ENCODE results near the gene SLC27A5.
A peak's percentile ranks its signal among the peaks of the same experiment; 100 is the strongest.

Gene SLC27A5

DNA sequence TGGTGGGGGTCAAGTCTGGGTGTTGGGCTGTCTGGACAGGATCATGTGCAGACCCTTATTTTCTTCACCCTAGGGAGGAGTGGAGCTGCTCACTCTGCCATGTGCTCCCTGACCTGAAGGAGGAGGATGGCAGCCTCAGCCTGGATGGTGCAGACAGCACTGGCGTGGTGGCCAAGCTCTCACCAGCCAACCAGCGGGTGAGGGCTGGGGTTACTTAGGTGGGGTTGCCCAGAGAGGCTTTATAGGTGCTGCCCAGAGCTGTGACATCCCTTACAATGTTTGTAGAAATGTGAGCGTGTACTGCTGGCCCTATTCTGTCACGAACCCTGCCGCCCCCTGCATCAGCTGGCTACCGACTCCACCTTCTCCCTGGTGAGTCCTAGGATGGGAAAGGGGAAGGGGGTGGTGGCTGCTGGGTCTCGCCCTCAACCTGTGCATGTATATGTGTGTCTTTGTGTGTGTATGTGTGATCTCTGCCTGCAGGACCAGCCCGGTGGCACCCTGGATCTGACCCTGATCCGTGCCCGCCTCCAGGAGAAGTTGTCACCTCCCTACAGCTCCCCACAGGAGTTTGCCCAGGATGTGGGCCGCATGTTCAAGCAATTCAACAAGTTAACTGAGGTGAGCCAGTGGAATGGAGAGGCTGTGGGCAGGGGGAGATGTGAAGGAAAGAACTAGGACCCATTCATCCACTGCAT lies 38.0 kb upstream of the SLC27A5 start:
- Histone ChIP-seq H2AFZ (no peak overlapping the region), H3K79me2 (peaks cover 48% of the 10 kb centered on the region), H3K4me3 (ENCODE audit: low read depth, low read length) (no peak overlapping the region), H3K27me3 (ENCODE audit: control insufficient read depth, insufficient read depth, low read length) (no peaks in the 10 kb centered on the region), H3K27ac (no peak overlapping the region), H3K9me3 (ENCODE audit: control insufficient read depth, low read length) (no peaks in the 10 kb centered on the region), H3K4me2 (ENCODE audit: low read length) (no peak overlapping the region), H3K36me3 (ENCODE audit: control insufficient read depth, insufficient read depth, low read length) (no peaks in the 10 kb centered on the region), H3K4me1 (peaks cover 24% of the 10 kb centered on the region), H3K9ac (no peak overlapping the region)
- TF ChIP-seq, protein P1, sequence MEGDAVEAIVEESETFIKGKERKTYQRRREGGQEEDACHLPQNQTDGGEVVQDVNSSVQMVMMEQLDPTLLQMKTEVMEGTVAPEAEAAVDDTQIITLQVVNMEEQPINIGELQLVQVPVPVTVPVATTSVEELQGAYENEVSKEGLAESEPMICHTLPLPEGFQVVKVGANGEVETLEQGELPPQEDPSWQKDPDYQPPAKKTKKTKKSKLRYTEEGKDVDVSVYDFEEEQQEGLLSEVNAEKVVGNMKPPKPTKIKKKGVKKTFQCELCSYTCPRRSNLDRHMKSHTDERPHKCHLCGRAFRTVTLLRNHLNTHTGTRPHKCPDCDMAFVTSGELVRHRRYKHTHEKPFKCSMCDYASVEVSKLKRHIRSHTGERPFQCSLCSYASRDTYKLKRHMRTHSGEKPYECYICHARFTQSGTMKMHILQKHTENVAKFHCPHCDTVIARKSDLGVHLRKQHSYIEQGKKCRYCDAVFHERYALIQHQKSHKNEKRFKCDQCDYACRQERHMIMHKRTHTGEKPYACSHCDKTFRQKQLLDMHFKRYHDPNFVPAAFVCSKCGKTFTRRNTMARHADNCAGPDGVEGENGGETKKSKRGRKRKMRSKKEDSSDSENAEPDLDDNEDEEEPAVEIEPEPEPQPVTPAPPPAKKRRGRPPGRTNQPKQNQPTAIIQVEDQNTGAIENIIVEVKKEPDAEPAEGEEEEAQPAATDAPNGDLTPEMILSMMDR (IDR thresholded peaks at IDR 0.05), result no peak

DNA sequence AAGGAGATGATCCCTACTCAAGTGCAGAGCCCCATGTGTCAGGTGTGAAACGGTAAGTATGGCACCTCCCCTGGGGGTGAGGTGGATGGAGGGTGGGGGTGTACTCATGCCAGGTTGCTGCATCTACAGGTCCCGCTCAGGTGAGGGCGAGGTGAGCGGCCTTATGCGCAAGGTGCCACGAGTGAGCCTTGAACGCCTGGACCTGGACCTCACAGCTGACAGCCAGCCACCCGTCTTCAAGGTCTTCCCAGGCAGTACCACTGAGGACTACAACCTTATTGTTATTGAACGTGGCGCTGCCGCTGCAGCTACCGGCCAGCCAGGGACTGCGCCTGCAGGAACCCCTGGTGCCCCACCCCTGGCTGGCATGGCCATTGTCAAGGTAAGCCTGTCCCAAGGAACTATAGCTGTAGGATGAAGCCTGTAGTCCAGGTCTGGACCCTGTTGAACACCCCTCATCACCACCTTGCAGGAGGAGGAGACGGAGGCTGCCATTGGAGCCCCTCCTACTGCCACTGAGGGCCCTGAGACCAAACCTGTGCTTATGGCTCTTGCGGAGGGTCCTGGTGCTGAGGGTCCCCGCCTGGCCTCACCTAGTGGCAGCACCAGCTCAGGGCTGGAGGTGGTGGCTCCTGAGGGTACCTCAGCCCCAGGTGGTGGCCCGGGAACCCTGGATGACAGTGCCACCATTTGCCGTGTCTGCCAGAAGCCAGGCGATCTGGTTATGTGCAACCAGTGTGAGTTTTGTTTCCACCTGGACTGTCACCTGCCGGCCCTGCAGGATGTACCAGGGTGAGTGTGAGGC lies 37.3 kb upstream of the SLC27A5 start:
- H3K27ac ChIP-seq, result no peak overlapping the region
- H2AFZ ChIP-seq, result no peak overlapping the region
- H3K36me3 ChIP-seq (ENCODE audit: control insufficient read depth, insufficient read depth, low read length), result no peaks in the 10 kb centered on the region
- H3K27me3 ChIP-seq (ENCODE audit: control insufficient read depth, insufficient read depth, low read length), result no peaks in the 10 kb centered on the region
- no peak overlapping the region for H3K9ac ChIP-seq
- peaks cover 43% of the 10 kb centered on the region for H3K79me2 ChIP-seq
- peaks cover 24% of the 10 kb centered on the region for H3K4me1 ChIP-seq
- H3K9me3 ChIP-seq (ENCODE audit: control insufficient read depth, low read length), result no peaks in the 10 kb centered on the region
- H3K4me2 ChIP-seq (ENCODE audit: low read length), result no peak overlapping the region
- TF ChIP-seq, protein P1 (IDR thresholded peaks at IDR 0.05), result no peak
- H3K4me3 ChIP-seq (ENCODE audit: low read depth, low read length), result no peak overlapping the region

DNA sequence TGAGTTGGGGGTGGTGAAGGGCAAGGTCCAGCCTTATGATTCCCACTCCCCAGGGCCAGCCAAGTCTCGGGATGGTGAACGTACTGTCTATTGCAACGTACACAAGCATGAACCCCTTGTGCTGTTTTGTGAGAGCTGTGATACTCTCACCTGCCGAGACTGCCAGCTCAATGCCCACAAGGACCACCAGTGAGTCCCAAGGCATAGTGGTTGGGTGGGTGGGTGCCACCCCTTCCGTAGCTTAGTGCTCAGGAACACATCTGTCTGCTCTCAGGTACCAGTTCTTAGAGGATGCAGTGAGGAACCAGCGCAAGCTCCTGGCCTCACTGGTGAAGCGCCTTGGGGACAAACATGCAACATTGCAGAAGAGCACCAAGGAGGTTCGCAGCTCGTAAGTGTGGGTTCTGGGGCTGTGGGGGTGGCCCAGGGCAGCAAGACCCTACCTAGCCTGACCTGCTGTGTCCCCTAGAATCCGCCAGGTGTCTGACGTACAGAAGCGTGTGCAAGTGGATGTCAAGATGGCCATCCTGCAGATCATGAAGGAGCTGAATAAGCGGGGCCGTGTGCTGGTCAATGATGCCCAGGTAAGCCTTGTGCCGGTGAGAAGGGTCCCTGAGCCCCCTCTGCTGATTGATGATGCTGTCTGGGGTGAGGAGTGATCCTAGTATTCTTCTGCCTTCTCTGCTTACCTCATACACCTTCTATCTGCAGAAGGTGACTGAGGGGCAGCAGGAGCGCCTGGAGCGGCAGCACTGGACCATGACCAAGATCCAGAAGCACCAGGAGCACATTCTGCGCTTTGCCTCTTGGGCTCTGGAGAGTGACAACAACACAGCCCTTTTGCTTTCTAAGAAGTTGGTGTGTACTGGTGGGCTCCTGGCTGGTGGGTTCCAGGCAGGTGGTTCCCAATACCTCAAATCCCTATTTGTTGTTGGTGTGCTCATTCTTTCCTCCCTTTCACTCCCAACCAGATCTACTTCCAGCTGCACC lies 35.8 kb upstream of the SLC27A5 start:
- Histone ChIP-seq H3K4me3 (ENCODE audit: low read depth, low read length) (no peak overlapping the region), H2AFZ (no peak overlapping the region), H3K4me2 (ENCODE audit: low read length) (no peak overlapping the region), H3K9ac (no peak overlapping the region), H3K4me1 (peaks cover 18% of the 10 kb centered on the region), H3K36me3 (ENCODE audit: control insufficient read depth, insufficient read depth, low read length) (no peaks in the 10 kb centered on the region), H3K9me3 (ENCODE audit: control insufficient read depth, low read length) (no peaks in the 10 kb centered on the region), H3K79me2 (peaks cover 38% of the 10 kb centered on the region), H3K27ac (no peak overlapping the region), H3K27me3 (ENCODE audit: control insufficient read depth, insufficient read depth, low read length) (no peaks in the 10 kb centered on the region)
- TF ChIP-seq, protein P1 (IDR thresholded peaks at IDR 0.05), result no peak

DNA sequence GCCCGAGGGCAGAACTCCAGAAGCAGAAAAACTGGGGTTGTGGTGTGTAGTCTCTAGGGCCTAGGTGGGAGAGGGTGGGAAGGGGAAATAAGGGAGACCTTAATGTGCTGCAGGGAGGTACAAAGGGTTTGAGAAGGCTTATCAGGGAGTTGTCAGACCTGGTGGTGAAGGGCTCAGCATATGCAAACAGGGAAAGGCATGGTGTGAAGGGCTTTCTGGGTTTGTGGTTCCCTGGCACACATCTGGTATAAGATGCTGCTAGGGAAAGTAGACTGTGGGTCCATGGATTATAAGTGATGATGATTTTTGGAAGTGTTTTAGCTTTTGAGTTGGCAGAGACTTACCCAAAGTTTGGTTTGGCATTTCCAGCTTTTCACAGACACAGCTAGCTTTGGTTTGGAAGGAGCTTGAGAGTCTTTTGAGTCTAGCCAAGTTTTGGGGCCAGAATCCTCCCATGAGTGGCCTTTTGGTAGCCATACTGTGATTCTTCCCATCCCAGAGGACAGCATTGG lies 34.3 kb upstream of the SLC27A5 start:
- H3K9ac ChIP-seq, result no peak overlapping the region
- H3K79me2 ChIP-seq, result peaks cover 36% of the 10 kb centered on the region
- no peaks in the 10 kb centered on the region for H3K9me3 ChIP-seq (ENCODE audit: control insufficient read depth, low read length)
- peak overlapping the region; percentile 73 for H3K4me2 ChIP-seq (ENCODE audit: low read length)
- H3K27me3 ChIP-seq (ENCODE audit: control insufficient read depth, insufficient read depth, low read length), result no peaks in the 10 kb centered on the region
- no peak overlapping the region for H2AFZ ChIP-seq
- peak overlapping the region; percentile 59 for H3K4me3 ChIP-seq (ENCODE audit: low read depth, low read length)
- peaks cover 18% of the 10 kb centered on the region for H3K4me1 ChIP-seq
- no peaks in the 10 kb centered on the region for H3K36me3 ChIP-seq (ENCODE audit: control insufficient read depth, insufficient read depth, low read length)
- TF ChIP-seq, protein P1 (IDR thresholded peaks at IDR 0.05), result no peak
- no peak overlapping the region for H3K27ac ChIP-seq
